HG03064 (cell line): Measurements from ENCODE around the gene DUSP8.

Experiments used
- ATAC-seq: cut with Tn5 transposase; IDR thresholded peaks from one replicate; pipeline ENCODE4 v1.9.1; 2021; ENCODE audit warnings: low read depth; ENCODE audit not compliant: unreplicated experiment

Gene DUSP8

GRCh38 chr11:1504581-1505290, 67.3 kb downstream of the DUSP8 start:
- ATAC-seq = no peak

- no peak for ATAC-seq
Measured at GRCh38 chr11:1504138-1504537, 67.9 kb downstream of the DUSP8 start.
